Mesenteric fat pad (tissue), 1 donor: ENCODE measurements around the gene ABCA5. TPM values are rescaled to one million over a fixed set of nuclear protein-coding genes. Genes with fewer than 3 reads are reported as not detected.

Experiments used
- DNase-seq: peaks from one replicate; pipeline ENCODE4 v3.0.0-alpha.2; 2020; ENCODE audit warnings: low spot score
- long read RNA-seq: library from polyadenylated mRNA; unstranded; transcript quantifications from one replicate; pipeline ENCODE4 v2.0.0, GENCODE V29; 2020
- total RNA-seq: library from RNA; stranded (reverse); fragmentation: NEBNext Ultra II Directional; extraction: Animal tissue kit (Norgen Biotek cat#: 25700); gene quantifications from one replicate; pipeline ENCODE4 v1.2.1, GENCODE V29; 2021
- donor health status: DM: yes; HTN: yes; CAD: no.

Gene ABCA5, protein sequence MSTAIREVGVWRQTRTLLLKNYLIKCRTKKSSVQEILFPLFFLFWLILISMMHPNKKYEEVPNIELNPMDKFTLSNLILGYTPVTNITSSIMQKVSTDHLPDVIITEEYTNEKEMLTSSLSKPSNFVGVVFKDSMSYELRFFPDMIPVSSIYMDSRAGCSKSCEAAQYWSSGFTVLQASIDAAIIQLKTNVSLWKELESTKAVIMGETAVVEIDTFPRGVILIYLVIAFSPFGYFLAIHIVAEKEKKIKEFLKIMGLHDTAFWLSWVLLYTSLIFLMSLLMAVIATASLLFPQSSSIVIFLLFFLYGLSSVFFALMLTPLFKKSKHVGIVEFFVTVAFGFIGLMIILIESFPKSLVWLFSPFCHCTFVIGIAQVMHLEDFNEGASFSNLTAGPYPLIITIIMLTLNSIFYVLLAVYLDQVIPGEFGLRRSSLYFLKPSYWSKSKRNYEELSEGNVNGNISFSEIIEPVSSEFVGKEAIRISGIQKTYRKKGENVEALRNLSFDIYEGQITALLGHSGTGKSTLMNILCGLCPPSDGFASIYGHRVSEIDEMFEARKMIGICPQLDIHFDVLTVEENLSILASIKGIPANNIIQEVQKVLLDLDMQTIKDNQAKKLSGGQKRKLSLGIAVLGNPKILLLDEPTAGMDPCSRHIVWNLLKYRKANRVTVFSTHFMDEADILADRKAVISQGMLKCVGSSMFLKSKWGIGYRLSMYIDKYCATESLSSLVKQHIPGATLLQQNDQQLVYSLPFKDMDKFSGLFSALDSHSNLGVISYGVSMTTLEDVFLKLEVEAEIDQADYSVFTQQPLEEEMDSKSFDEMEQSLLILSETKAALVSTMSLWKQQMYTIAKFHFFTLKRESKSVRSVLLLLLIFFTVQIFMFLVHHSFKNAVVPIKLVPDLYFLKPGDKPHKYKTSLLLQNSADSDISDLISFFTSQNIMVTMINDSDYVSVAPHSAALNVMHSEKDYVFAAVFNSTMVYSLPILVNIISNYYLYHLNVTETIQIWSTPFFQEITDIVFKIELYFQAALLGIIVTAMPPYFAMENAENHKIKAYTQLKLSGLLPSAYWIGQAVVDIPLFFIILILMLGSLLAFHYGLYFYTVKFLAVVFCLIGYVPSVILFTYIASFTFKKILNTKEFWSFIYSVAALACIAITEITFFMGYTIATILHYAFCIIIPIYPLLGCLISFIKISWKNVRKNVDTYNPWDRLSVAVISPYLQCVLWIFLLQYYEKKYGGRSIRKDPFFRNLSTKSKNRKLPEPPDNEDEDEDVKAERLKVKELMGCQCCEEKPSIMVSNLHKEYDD (N-terminal part only)
- total RNA-seq, result 73.8 TPM
- long read RNA-seq, partial matches to known transcripts, result 3 of 13 reads
- long read RNA-seq, other reads (novel, unspliced or antisense), result 5 of 13 reads

GRCh38 chr17:69327060-69327831, at the start of gene ABCA5:
TSS of gene ABCA5 (minus strand) at chr17:69327133. CDS start at chr17:69314415, 12,718 bp downstream.
- DNase-seq, result peak; percentile 94

DNA sequence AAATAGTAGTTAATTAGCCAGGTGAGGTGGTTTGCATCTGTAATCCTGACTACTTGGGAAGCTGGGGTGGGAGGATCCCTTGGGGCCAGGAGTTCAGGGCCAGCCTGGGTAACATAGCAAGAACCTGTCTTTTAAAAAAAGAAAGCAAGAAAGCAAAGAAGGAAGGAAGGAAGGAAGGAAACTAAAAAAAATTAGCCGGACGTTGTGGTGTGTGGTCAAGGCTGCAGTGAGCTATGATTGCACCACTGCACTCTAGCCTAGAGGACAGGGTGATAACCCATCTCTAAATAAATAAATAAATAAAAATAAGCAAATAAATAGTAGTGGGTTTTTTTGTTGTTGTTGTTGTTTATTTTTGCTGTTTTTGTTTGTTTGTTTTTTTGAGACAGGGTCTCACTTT, 48.3 kb upstream of the ABCA5 start:
- DNase-seq, result no peak

- no peak for DNase-seq
Observed at GRCh38 chr17:69373069-69373468, 46.1 kb upstream of the ABCA5 start.

DNA sequence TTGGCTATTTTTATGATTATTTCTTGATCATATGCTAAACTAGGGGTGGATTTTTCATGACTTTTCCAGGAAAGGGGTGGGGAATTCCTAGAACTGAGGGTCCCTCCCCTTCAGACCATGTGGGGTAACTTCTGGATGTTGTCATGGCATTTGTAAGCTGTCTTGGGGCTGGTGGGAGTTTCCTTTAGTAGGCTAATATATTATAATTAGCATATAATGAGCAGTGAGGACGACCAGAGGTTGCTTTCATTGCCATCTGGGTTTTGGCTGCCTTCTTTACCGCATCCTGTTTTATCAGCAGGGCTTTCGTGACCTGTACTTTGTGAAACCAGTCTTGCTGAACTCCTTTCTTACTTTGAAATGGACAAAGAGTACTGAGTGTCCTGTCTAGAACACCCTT, 40.4 kb upstream of the ABCA5 start:
- no peak for DNase-seq

DNA sequence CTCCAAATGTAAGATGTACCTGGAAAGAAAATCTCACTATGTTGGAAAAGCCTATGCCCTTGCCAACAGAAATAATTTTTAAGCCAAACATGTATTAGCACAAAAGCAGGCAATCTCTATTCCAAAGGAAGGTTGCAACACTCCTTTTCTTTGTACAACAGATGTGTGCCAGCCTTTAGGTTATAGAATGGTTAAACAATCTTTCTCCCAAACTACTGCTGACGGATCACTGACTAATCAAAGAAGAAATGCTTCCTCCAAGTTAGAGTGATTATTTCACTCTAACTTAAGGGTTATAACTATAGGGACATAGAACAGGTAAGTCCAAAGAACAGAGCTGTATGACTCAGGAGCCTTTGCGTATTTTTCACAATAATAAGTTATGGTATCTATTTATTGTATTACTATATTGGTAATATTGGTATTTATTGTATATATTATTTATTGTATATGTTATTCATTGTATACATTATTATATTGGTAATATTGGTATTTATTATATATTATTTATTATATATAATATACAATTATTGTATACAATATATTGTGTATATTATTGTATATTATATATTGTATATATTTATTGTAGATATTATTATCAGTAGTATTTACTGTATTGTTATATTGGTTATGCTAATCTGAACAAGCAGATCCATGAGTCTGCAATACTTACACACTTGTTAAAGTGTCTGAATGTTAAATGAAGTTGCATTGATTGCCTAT, 36.7 kb upstream of the ABCA5 start:
- no peak for DNase-seq

DNA sequence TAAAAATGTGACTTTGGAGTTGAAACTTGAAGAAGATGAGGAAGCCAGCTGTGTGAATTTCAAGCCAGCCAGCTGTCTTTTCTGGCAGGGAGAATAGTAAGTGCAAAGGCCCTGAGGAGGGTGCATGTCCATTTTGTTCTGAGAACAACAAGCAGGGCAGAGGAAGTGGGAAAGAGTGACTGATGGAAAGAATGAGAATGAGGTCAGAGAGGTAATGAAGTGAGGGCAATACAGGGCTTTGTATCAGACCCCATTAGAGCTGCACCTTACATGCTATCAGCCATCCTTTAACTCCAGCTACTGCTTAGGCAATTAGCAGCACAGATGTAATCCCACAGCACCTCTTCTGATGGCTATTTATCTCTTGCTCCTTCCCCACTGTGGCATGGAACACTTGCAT, 34.2 kb upstream of the ABCA5 start:
- DNase-seq, result no peak

GRCh38 chr17:69358688-69359596, 32.0 kb upstream of the ABCA5 start:
- no peak for DNase-seq

- no peak for DNase-seq
Observed at GRCh38 chr17:69357701-69358100, 30.8 kb upstream of the ABCA5 start.

GRCh38 chr17:69356625-69357024, 29.7 kb upstream of the ABCA5 start:
- no peak for DNase-seq

GRCh38 chr17:69350911-69351310, 24.0 kb upstream of the ABCA5 start:
- no peak for DNase-seq

DNA sequence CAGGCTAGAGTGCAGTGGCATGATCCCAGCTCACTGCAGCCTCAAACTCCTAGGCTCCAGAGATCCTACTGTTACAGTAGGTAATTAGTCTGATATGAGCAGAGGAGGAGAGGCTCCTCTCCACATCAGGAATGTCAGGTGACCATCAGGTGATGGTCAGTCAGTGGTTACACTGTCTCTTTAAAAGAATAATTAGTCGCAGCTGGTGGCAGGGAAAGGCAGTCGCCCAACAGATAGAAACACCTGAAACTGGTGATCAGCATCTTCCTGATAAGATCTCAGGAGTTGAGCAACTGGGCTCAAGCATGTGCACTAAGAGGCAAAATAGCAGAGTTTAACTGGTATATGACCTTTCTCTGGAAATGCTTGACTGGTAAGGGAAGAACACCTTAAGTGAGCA, 21.5 kb upstream of the ABCA5 start:
- no peak for DNase-seq

DNA sequence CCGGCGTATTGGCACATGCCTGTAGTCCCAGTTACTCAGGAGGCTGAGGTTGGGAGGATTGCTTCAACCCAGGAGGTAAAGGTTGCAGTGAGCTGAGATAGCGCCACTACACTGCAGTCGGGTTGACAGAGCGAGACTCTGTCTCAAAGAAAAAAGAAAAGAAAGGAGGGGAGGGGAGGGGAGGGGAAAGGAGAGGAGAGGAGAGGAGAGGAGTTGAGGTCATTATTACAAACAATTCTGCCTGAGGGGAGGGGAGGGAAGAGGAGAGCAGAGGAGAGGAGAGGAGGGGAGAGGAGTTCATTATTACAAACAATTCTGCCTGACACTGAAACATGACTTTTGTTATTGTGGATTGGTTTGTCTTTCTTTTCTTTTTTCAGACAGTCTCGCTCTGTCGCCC, 19.8 kb upstream of the ABCA5 start:
- no peak for DNase-seq

DNA sequence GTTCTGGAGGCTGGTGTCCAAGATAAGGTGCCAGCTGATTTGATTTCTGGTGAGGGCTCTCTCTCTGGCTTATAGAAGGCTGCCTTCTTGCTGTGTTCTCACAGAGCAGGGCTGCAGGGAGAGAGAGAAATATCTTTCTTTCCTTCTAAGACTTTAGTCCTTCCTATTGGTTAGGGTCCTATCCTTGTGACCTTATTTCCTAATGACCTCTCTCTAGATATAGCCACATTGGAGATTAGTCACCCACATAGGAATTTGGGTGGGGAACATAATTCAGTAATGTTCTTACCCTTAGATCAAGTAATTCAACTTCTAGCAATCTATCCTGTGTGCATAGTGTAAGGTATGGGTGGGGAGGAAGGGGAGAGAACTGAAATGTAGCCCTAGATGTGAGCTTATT, 18.0 kb upstream of the ABCA5 start:
- DNase-seq, result no peak

DNA sequence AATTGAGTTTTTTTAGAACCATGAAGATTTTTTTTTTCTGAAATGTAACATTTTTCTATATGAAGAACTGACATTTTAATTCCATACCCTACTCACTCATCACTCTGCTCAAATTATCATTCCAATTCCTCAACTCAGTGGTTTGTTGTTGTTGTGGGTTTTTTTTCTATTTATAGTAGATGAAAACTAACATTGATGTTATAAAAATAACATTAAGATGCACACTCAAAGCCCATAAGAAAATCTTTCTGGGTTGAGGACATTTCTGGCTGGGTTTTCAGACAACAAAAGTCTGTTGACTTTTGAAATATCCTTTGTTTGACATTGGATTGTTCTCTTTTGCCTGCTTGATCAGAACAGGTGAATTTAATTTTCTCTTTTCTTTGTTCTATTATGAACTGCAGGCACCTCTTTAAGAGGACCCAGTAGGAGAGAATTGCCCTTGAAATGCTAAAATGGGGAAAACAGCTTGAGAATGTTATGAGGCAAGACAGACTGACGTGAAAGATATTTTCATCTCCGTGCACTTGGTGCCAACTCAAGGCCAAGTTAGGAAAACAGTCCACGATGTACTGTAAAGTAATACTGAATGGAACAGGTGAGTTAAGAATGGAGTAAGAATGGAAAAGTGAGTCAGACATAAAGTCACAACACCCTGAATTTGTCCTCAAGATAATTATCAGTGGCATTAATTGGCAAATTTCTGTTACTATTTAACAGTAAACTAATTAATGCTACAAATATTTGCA, 16.1 kb upstream of the ABCA5 start:
- no peak for DNase-seq

- no peak for DNase-seq
Observed at GRCh38 chr17:69339937-69340336, 13.0 kb upstream of the ABCA5 start.

DNA sequence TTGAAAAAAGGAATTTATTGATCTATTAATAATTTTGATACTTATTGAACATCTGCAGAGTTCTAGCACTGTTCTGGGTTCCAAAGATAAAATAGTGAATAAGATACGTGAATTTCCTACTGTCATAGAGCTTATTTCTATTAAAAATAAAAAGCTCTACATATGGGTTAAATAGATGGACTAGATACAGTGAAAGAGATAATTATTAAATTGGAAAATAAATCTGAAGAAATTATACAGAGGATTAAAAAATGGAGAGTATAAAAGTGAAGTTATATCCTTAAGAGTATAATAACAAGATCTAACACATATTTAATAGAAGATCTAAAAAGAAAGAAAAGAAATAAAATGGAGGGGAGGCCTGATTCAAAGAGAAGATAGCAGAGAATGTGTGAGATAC, 10.1 kb upstream of the ABCA5 start:
- no peak for DNase-seq

DNA sequence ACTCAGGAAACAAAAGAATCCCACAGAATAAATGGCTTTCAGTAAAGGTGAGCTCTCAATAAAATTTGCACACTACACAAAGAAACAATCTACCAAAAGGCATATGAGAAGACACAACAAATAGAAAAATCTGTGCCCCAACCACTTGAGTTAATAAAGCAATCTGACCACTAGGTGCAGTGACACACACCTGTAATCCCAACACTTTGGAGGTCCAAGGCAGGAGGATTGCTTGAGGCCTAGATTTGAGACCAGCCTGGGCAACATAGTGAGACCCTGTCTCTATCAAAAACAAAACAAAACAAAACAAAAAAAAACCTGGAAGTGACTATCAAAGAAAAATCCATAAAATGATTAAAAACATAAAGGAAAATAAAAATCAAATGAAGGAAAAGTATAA, 9.6 kb upstream of the ABCA5 start:
- DNase-seq, result no peak

DNA sequence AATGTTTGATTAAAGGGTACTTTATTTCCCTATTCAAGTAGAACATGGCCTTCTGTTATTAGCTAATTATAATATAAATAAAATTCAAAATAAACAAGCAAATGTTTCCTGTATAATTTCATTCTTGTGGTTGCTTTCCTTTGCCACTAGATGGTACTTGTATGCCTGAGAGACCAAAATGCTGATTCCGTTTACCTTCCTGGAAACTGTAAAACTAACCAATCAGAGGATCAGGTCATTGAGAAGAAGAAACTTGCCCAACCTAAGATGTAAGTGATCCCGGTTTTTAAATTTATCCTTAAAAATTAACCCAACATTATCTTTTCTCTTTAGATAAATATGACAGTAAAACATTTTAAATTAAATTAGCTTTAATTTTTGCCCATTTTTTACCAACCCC, 8.1 kb upstream of the ABCA5 start:
- no peak for DNase-seq
